ENCODE data around the gene TNRC6C. TPM values are rescaled to one million over a fixed set of nuclear protein-coding genes. Genes with fewer than 3 reads are reported as not detected.

The TNRC6C gene
- total and polyA plus RNA-seq, 2 experiments from 2014 or later, result 4.2 to 5.6 TPM

GRCh38 chr17:77941004-77941403 lies 17.5 kb upstream of the TNRC6C start:
- H3K27me3 ChIP-seq, result no peaks in the 10 kb centered on the region
- WGBS (ENCODE audit: low lambda C conversion rate, missing lambda C conversion rate), result 85% methylated on average over 7 of the region's 7 CpGs
- no peaks in the 10 kb centered on the region for H3K79me2 ChIP-seq
- no peaks in the 10 kb centered on the region for H3K4me1 ChIP-seq (ENCODE audit: insufficient read depth)
- no peak overlapping the region for H3K4me2 ChIP-seq
- H4K20me1 ChIP-seq (ENCODE audit: insufficient read depth, poor library complexity, severe bottlenecking), result no peaks in the 10 kb centered on the region
- H3K36me3 ChIP-seq (replicated peaks; ENCODE audit: insufficient read depth, low read depth), result no peaks in the 10 kb centered on the region
- H3K9me2 ChIP-seq (replicated peaks; ENCODE audit: insufficient read depth), result no peaks in the 10 kb centered on the region
- TF ChIP-seq EZH2phosphoT487 (IDR thresholded peaks at IDR 0.05; ENCODE audit: low read depth, severe bottlenecking, unreplicated experiment), result no peak
- TF ChIP-seq EZH2 (IDR thresholded peaks at IDR 0.05; ENCODE audit: borderline replicate concordance), result no peak
- TF ChIP-seq, protein P1, sequence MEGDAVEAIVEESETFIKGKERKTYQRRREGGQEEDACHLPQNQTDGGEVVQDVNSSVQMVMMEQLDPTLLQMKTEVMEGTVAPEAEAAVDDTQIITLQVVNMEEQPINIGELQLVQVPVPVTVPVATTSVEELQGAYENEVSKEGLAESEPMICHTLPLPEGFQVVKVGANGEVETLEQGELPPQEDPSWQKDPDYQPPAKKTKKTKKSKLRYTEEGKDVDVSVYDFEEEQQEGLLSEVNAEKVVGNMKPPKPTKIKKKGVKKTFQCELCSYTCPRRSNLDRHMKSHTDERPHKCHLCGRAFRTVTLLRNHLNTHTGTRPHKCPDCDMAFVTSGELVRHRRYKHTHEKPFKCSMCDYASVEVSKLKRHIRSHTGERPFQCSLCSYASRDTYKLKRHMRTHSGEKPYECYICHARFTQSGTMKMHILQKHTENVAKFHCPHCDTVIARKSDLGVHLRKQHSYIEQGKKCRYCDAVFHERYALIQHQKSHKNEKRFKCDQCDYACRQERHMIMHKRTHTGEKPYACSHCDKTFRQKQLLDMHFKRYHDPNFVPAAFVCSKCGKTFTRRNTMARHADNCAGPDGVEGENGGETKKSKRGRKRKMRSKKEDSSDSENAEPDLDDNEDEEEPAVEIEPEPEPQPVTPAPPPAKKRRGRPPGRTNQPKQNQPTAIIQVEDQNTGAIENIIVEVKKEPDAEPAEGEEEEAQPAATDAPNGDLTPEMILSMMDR (IDR thresholded peaks at IDR 0.05; ENCODE audit: poor library complexity), result no peak
- H3K27ac ChIP-seq, result no peak overlapping the region
- no peak overlapping the region for H3K4me3 ChIP-seq
- no peak overlapping the region for H2AFZ ChIP-seq
- DNase-seq (ENCODE audit: low spot score), result no peak
- no peaks in the 10 kb centered on the region for H3K9me3 ChIP-seq (ENCODE audit: low read depth)

DNA sequence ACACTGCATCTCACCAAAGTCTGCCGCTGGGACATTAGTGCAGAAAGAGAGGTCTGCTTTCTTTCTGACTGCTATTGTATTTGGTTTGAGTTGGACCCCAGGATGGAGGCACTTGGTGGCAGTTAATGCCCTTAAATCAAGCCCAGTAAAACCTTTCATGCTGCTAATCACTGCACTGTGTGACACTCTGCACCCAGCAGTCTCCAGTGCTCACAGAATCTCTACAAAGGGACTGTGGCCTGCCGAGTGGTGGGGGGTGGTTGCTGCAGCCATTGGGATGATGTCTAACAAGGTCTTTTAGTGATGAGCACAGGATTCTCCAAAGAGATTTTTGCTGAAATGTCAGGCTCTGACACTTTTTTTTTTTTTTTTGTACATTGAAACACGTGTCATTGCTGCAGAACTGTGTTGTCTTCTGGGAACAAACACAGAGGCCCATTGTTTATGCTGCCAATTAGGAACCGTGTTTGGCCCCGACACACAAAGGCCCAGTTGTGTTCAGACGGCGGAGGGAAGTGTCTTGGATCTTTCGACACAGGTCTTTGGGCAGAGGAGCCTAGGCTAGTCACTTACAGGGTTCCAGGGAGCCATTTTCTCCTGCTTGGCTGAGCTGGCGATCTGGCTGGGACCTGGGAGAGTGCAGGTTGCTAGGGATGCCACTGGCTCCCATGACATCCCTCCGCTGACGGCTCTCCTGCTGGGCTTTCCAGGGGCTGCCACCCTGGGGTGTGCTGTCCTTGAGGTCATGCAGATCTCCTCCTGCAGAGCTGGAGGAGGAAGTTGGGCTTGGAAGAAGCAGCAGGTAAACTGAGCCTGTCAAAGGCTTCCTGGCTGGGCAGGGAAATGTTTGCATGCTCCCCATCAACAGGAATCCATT lies 16.2 kb upstream of the TNRC6C start:
- Histone ChIP-seq H3K36me3 (replicated peaks; ENCODE audit: insufficient read depth, low read depth) (no peaks in the 10 kb centered on the region), H3K4me1 (ENCODE audit: insufficient read depth) (no peaks in the 10 kb centered on the region), H4K20me1 (ENCODE audit: insufficient read depth, poor library complexity, severe bottlenecking) (no peaks in the 10 kb centered on the region), H3K9me3 (ENCODE audit: low read depth) (no peaks in the 10 kb centered on the region), H3K27me3 (no peaks in the 10 kb centered on the region), H3K4me2 (no peak overlapping the region), H2AFZ (no peak overlapping the region), H3K9me2 (replicated peaks; ENCODE audit: insufficient read depth) (no peaks in the 10 kb centered on the region), H3K79me2 (no peaks in the 10 kb centered on the region), H3K27ac (no peak overlapping the region), H3K4me3 (no peak overlapping the region)
- TF ChIP-seq EZH2 (IDR thresholded peaks at IDR 0.05; ENCODE audit: borderline replicate concordance) (no peak), EZH2phosphoT487 (IDR thresholded peaks at IDR 0.05; ENCODE audit: low read depth, severe bottlenecking, unreplicated experiment) (no peak)
- TF ChIP-seq, protein P1 (IDR thresholded peaks at IDR 0.05; ENCODE audit: poor library complexity), result no peak
- DNase-seq (ENCODE audit: low spot score), result no peak
- WGBS (ENCODE audit: low lambda C conversion rate, missing lambda C conversion rate), result 81% methylated on average over 11 of the region's 11 CpGs

- Histone ChIP-seq H3K9me2 (replicated peaks; ENCODE audit: insufficient read depth) (no peaks in the 10 kb centered on the region), H3K27me3 (no peaks in the 10 kb centered on the region), H3K36me3 (replicated peaks; ENCODE audit: insufficient read depth, low read depth) (no peaks in the 10 kb centered on the region), H2AFZ (no peak overlapping the region), H3K27ac (no peak overlapping the region), H4K20me1 (ENCODE audit: insufficient read depth, poor library complexity, severe bottlenecking) (no peaks in the 10 kb centered on the region), H3K79me2 (no peaks in the 10 kb centered on the region), H3K4me3 (no peak overlapping the region), H3K4me2 (no peak overlapping the region), H3K9me3 (ENCODE audit: low read depth) (no peaks in the 10 kb centered on the region), H3K4me1 (ENCODE audit: insufficient read depth) (no peaks in the 10 kb centered on the region)
- DNase-seq (ENCODE audit: low spot score), result no peak
- 64% methylated on average over 5 of the region's 5 CpGs for WGBS (ENCODE audit: low lambda C conversion rate, missing lambda C conversion rate)
- TF ChIP-seq, protein P1 (IDR thresholded peaks at IDR 0.05; ENCODE audit: poor library complexity), result no peak
- TF ChIP-seq EZH2 (IDR thresholded peaks at IDR 0.05; ENCODE audit: borderline replicate concordance), result no peak
- no peak for TF ChIP-seq EZH2phosphoT487 (IDR thresholded peaks at IDR 0.05; ENCODE audit: low read depth, severe bottlenecking, unreplicated experiment)
Measured at GRCh38 chr17:77943971-77944370, 14.5 kb upstream of the TNRC6C start.

Measured in hepatocyte (in vitro differentiated cells).